Astrocyte of the cerebellum (primary cell): ENCODE results near the gene MKKS.

ENCODE experiments used
- DNase-seq: peaks from one replicate; pipeline ENCODE4 v3.0.0-alpha.2; 2011; ENCODE audit warnings: low read depth
- H3K4me3 ChIP-seq: 2 replicates; pipeline ENCODE4 v1.5.1; 2011; ENCODE audit warnings: mild to moderate bottlenecking, low read depth, low read length, moderate library complexity
- in situ Hi-C: cut with HindIII; loops from 2 replicates; pipeline ENCODE4 v1.10.0; 2017; ENCODE audit warnings: low sequenced_read_pairs
- TF ChIP-seq, protein P1 (sequence below): IDR thresholded peaks from 2 replicates; pipeline ENCODE4 v1.5.1; 2012; ENCODE audit warnings: low read length, low read depth, moderate library complexity, mild to moderate bottlenecking; ENCODE audit errors: missing control alignments

Gene MKKS

DNA sequence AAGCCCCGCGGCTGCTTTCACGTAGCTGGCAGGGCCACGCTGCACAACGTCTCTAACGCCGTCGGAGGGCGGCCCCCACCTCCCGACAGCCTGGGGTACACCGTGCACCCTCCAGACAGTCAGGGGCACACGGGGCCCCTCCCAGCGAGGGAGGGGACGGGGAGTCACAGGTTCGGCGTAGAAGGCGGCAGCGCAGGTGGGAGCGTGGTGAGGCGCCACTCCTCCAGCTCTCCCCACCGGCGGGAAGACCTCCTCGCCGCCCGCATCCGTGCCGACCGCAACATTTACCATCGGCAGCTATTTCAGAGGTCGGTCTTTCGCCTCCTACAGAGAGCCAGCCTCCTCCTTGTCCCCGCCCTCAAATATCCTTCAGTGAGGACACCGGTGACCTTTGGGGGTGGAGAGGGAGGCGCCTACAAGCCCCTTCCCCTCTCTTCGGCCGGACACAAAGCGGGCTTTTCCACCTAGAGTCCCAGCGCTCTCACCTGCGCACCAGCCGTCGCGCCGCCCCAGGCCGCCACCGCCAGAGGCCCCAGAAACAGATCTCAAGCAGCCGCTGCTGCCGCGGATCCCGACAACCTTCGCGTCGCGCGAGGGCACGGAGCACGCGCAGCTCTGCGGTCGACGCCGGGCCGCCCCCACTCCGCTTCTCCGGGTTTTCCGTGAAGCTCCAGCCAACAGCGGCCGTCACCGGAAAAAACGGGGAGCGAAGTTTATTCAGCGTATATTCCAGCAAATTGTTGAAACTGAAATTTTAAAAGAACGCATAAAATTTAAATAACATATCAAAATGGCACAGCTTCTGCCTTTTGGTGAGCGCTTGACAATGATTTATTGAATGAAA is at the start of gene MKKS:
TSS of gene MKKS (minus strand) at position 600 of the 844 bp plus-strand sequence. CDS start 20,708 bp downstream, outside the sequence.
- TF ChIP-seq, protein P1, sequence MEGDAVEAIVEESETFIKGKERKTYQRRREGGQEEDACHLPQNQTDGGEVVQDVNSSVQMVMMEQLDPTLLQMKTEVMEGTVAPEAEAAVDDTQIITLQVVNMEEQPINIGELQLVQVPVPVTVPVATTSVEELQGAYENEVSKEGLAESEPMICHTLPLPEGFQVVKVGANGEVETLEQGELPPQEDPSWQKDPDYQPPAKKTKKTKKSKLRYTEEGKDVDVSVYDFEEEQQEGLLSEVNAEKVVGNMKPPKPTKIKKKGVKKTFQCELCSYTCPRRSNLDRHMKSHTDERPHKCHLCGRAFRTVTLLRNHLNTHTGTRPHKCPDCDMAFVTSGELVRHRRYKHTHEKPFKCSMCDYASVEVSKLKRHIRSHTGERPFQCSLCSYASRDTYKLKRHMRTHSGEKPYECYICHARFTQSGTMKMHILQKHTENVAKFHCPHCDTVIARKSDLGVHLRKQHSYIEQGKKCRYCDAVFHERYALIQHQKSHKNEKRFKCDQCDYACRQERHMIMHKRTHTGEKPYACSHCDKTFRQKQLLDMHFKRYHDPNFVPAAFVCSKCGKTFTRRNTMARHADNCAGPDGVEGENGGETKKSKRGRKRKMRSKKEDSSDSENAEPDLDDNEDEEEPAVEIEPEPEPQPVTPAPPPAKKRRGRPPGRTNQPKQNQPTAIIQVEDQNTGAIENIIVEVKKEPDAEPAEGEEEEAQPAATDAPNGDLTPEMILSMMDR: peak; percentile 11
- peak within 1 kb of the TSS; percentile 79 for H3K4me3 ChIP-seq
- in situ Hi-C loops: no loop called here
- peak; percentile 77 for DNase-seq

DNA sequence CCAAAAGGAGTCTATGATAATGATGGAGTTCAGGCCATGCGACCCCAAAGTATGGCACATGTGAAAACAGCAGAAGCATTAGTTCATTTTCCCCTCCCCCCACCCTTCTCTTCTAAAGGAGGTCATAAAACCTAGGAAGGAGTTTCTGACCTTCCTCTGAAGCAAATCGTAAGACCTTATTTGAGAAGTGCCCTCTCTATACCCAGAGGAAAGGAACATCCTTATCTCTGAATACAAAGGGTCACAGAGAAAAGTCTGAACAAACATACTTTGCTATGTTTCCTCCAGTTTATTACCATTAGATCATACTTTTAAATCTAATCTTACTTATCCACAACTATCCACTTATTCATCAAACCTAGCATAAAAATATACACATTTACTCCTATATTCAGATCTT is 49.7 kb upstream of the MKKS start:
- TF ChIP-seq, protein P1: no peak

DNA sequence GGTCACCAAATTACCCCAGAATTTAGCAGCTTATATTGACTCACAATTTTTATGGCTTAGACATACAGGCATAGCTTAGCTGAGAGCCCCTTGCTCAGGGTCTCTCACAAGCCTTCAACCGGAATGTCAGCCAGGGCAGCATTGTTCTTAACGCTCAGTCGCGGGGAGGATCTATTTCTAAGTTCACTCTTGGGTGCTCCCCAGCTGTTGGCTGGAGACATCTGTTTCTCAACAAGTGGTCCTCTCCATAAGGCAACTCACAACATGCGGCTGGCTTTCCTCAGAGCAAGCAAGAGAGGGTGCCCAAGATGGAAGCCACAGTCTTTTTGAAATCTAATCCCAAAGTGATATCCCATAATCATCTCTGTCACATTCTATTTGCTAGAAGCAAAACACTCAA is 47.7 kb upstream of the MKKS start:
- TF ChIP-seq, protein P1: no peak
- in situ Hi-C loops: no loop called here
- H3K4me3 ChIP-seq: no peak overlapping the region
- DNase-seq: no peak

More for the DNA sequence above, 49.7 kb upstream of the MKKS start:
- in situ Hi-C loops: no loop called here
- no peak overlapping the region for H3K4me3 ChIP-seq
- DNase-seq: no peak

DNA sequence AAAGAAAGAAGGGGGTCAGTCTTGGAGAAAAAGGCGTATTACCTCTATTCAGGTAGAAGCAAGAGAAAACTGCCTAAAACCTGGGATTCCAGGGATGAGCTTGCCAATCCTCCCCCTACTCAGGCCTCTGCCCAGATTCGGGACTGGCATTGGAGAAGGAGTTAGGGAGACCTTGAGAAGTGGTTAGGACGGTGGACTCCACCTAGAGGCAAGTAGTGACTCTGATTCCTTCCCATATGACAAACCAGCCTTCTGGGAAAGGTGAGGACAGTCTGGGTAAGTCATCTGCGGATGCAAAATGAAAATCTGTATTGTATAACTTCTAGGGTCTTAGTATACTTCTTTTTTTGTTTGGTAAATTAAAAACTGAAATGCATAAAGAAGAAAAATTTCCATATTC is 44.9 kb upstream of the MKKS start:
- no peak overlapping the region for H3K4me3 ChIP-seq
- no peak for DNase-seq
- in situ Hi-C loops: no loop called here
- TF ChIP-seq, protein P1: no peak

DNA sequence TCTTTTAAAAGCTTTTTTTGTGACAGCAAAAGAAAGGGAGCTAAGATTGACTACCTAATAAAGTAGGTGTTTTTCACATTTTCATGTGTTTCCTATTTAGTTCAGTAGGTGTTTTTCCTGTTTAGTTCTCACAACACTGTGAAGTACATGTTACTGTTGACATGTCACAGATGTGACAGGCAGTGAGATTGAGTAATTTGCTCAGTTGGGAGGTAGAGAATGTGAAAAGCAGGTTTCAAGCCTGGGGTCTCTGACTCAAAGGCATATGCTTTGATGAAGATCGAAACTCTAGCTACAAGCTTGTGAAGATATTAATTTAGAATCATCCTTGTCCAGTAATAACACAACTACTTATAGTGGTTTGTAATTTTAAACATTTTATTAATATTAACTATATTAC is 44.2 kb upstream of the MKKS start:
- TF ChIP-seq, protein P1: no peak
- in situ Hi-C loops: no loop called here

DNA sequence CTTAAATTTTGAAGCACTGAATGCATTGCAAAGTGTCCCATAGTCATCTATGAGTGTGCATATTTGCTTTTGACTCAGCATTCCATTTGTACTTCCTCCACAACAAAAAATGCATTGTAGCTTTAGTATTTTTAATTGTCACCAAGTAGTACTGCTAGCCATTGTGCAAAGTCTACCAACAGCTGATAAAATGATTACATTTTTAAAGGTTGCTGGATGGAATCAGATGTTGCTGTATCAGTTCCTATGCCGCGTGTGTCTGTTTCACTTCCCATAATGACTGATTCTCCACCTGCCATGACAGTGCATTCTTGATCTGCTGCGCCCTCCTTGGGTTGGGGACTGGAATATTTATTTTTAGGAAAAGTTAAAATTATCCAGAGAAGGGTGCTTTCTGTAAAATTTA is 42.3 kb upstream of the MKKS start:
- no peak for DNase-seq
- TF ChIP-seq, protein P1: no peak
- in situ Hi-C loops: no loop called here
- no peak overlapping the region for H3K4me3 ChIP-seq

More for the DNA sequence above, 44.2 kb upstream of the MKKS start:
- H3K4me3 ChIP-seq: no peak overlapping the region
- no peak for DNase-seq
